NCI-H748 (cell line): ENCODE data around the gene LMX1B.
"Not testable (repeated sequence)": the region's sequence is repeated elsewhere in the genome, so short reads cannot be mapped to it uniquely, and the experiment has no call there.

Source experiments
- DNase-seq: peaks from one replicate; lab custom pipeline; 2025; ENCODE audit not compliant: unreplicated experiment; lab: John Stamatoyannopoulos, UW

The LMX1B gene

GRCh38 chr9:126656214-126656613 lies 42.5 kb downstream of the LMX1B start:
- DNase-seq = not testable (repeated sequence)

DNA sequence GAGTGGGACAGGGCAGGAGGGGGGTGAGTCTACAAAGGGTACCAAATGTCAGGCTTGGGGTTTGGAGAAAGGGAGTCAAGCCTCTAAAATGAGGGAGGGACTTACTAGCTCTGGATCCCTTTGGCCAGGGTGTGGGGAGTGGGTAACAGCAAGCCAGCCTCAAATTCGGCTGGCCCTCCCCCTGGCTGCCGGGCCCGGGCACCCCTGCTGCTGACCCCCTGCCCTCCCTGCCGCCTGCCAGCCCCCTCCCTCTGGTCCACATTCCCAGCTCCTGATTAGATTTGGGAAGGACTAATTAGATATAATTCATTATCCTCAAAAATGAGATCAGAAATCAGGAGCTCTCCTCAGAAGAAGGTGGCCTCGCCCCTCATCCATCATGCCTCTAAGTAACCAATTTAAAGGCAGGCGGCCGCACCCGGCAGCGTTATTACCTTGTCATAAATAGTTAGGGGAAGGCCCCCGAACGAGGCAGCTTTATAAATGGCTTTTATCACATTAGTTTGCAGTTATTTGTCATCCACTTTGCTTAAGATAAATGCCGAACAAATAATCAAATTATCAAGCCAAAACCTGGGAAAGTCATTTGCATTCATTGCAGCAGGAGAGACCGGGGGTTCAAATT lies 44.6 kb downstream of the LMX1B start:
- DNase-seq = no peak

- DNase-seq = no peak
Observed at GRCh38 chr9:126658956-126659555, 45.3 kb downstream of the LMX1B start.

GRCh38 chr9:126661122-126661520 lies 47.4 kb downstream of the LMX1B start:
- DNase-seq = no peak

DNA sequence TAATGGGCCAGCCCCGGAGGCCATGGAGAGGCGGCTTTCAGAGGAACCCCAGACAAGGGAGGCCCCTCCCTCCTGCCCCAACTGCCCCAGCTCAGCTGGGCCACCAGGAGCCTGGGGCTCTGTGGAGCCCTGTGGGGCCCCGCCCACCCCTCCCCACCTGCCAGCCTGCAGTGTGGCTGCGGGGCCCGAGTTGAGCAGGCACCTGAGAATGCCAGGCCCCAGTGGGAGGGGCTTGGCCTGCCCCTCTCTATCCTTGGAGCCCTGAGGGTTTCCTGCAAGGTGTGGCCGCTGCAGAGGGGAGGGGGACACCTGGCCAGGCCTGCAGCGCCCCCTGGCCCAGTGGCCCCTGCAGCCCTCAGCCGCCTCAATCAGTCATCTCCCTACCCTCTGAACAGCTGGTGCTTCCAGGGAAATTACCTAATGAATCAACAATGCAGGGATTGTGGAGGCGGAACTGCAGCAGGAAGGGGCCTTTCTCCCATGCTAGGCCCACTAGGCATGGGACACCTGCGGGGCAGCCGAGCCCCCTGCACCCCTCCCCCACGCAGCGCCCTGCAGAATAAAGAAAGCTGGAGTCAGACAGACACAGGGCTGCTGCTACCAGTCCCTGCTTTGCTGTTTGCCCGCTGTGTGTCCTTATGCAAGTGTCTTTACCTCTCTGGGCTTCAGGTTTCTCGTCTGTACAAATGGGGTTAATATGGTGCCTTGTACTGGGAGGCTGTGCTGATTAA lies 48.0 kb downstream of the LMX1B start:
- DNase-seq = peak; percentile 83

DNA sequence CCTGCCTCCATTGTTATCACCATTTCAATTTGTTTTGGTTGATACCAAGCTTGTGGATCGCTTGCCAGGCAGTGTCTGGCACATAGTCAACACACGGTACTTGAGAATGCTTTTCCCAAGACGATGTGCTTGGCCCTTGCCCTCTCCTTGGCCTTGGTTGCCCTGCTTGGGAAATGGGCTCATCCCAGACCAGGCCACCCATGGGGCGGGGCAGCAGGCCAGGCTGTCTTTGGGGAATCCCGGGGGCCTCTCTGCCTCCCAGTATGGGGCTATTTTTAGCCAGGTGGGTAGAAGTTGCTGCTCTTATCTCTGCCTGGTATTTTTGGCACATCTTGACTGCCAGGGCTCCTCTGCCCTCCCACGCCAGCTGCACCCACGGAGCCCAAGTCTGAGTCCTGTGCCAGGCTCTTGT lies 49.9 kb downstream of the LMX1B start:
- DNase-seq = peak; percentile 28

- peak; percentile 61 for DNase-seq
Observed at GRCh38 chr9:126664900-126665643, 51.3 kb downstream of the LMX1B start.

- DNase-seq = no peak
Observed at GRCh38 chr9:126665644-126666035, 51.9 kb downstream of the LMX1B start.

DNA sequence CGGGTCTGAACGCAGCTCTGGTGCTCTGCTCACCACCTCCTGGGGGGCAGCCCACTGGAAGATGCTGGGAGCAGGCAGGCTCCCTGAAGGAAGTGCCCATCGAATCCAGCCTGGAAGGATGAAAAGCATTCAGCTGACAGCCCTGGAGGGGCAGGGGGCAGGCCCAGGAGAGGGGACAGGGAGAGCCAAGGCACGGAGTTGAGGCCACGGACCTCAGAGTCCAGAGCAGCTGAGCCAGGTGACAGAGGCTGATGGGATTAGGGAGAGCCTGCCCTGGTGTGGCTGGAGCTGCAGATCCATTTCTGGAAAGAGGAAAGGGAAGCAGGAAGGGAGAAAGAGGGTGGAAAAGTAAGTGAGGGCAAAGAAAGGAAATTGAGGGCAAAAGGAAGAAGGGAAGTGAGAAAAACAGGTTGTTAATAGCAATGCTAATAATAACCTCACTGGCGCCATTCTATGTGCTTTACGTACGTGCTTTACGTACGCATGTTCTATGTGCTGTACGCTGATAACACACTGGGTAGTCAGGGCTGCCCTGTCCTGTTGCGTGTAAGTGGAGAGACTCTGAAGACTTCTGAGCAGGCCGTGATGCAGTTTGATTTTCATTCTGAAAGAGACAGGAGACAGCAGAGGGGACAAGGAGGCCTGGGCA lies 52.6 kb downstream of the LMX1B start:
- no peak for DNase-seq

DNA sequence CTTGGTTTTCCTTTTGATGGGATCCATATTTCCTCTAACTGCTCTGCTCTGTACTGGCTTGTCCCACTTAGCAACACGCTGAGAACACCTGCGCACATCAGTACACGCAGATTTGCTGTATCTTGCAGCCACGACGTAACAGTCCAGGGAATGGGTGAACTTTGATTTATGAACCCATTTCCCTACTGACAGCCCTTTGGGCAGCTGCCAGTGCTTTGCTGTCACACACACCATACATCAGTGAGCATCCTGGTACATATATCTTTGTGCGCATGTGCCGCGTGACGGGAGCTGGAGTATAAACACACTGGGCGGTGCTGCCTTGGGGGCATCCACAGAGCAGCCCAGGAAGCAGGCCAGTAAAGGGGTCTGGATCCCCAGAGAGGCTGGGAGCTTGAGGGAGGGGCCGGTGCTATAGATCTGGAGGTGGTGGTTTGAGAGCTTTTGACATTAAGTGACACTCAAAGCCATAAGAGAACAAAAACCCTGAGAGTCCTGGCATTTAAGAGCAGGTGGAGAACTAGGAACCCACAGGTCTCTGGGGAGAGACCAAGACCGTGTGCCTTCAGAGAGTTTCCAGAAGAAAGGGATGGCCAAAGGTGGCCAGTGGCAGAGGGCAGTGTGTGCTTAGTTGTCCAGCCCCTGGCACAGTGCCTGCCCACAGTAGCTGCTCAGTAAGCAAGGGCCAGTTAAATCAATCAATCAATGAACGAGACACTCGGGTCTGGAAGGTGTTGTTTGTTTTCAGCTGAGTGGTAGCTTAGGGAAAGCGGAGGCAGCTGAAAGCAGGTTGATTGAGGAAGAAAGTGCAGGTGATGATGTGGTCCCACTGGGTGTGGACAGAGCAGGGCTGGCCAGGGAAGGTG lies 53.7 kb downstream of the LMX1B start:
- DNase-seq = peak; percentile 71

DNA sequence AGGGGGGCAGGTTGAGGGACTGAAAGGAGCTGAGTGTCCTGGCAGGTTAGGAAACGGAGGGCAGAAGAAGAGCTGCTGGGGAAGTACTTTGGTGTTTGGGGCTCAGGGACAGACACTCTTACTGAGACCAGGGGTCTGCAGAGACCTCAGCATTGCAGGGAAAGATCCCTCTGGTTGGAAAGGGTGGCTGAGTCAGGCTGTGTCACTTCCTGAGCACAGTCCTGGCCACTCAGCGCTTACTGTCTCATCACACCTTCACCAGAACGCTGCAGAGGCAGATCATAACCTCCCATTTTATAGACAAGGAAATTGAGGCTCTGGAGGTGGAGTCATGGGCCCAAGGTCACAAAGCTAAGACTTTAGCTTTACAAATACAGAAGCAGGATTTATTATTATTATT lies 54.3 kb downstream of the LMX1B start:
- DNase-seq = no peak

DNA sequence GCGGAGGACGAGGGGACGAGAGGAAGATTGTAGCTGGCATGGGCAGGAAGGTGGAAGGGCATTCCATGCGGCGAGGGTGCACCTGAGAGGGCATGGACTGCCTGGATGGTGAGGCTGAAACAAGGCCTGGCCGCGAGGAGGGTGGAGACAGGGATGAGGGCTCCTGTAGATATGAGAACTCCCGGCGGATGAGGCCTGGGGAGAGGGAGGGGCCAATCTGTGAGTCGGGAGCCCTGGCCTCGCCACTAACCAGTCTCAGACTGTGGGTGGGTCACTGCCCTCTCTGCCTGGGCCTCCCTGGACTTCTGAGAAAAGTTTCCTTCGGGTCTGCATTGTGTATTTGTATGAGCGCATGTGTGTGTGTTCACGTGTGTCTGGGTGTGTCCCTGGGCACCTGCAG lies 55.4 kb downstream of the LMX1B start:
- DNase-seq = no peak

GRCh38 chr9:126670270-126670669 lies 56.5 kb downstream of the LMX1B start:
- no peak for DNase-seq

GRCh38 chr9:126671381-126671831 lies 57.7 kb downstream of the LMX1B start:
- DNase-seq = peak; percentile 78

DNA sequence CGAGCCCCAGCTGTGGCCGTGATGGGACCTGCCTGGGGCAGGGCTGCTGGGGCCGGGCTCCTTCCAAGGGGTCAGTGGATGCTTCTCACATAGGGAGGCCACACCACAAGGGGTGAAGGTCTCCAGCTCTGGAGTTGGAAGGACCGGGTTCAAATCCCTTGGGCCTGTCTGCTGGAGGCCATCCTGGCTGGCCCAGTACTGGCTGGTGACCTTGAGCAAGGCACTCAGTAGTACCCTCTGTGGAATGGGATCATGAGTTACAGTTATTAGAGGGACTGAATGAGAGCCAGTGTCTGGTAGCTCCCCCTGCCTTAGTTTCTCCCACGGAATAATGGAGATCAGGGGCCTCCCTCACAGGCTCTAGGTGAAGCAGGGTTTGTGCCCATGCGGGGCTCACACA lies 58.3 kb downstream of the LMX1B start:
- DNase-seq = no peak

- no peak for DNase-seq
Observed at GRCh38 chr9:126672634-126673284, 59.0 kb downstream of the LMX1B start.

DNA sequence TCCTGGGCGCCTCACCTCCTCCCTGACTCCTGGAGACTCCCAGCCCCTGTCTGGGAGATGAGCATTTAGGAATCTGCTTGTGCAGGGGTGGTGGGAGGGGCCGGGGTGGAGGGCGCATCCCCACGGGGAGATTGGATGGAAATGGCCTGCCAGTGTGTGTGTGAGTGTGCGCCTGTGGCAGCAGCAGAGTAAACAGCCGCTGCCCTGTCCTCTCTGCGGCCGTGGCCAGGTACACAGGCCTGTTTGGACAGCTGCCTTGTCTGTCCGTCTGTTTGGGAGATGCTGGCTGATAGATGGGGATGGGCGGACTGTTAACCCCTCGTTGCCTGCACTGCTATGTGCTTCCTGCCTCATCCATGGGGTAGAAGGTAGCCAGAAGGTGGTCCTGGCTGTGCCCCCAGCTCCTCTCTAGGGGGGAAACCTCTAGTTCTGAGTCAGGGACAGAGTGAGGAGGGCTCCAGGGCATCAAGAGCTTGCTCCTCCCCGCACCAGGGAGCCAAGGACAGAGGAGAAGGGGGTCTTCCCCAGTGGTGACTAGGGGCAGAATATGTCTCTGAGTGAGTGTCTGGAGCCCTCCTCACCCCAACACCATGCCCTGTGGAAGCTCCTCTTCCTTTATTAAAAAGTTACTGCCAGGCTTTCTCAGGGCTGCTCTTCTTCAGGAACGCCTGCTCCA lies 60.1 kb downstream of the LMX1B start:
- peak; percentile 97 for DNase-seq

DNA sequence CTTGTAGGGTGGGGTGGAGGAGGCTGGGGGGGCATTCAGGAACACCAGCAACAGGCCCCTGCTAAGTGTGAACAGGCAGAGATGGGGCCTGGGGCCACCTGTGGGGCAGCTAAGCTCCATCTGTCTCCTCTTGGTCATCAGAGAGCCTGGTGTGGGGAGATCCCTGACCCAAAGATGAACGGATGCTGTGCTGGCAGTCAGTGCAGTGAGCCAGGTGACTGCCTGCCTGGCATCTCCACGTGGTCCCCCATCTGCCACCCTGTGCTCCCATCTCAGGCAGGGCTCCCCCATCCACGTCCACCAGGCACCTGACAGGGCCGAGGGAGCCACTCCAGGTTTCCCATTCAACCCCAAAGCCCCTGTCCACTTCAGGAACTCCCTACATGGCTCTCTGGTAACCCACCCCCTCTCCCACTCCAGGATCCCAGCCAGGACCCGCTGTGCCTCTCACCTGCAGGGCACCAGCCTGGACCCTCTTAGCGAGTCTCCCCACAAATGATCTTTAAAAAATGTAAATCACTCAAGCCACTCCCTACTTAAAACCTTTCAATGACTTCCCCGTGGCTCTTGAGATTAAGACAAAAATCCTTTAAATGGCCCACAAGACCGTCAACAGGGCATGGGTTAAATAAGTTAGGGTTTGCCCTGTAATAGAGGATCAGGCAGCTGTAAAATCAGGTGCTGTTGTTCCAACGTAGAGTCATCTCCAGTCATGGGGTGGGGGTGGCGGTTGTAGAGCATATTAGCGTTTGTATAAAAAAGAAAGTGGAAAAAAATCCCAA lies 60.8 kb downstream of the LMX1B start:
- no peak for DNase-seq
